ENCODE results near the gene FAM234A.
"Not testable (repeated sequence)": the region's sequence is repeated elsewhere in the genome, so short reads cannot be mapped to it uniquely, and the experiment has no call there.

FAM234A gene

DNA sequence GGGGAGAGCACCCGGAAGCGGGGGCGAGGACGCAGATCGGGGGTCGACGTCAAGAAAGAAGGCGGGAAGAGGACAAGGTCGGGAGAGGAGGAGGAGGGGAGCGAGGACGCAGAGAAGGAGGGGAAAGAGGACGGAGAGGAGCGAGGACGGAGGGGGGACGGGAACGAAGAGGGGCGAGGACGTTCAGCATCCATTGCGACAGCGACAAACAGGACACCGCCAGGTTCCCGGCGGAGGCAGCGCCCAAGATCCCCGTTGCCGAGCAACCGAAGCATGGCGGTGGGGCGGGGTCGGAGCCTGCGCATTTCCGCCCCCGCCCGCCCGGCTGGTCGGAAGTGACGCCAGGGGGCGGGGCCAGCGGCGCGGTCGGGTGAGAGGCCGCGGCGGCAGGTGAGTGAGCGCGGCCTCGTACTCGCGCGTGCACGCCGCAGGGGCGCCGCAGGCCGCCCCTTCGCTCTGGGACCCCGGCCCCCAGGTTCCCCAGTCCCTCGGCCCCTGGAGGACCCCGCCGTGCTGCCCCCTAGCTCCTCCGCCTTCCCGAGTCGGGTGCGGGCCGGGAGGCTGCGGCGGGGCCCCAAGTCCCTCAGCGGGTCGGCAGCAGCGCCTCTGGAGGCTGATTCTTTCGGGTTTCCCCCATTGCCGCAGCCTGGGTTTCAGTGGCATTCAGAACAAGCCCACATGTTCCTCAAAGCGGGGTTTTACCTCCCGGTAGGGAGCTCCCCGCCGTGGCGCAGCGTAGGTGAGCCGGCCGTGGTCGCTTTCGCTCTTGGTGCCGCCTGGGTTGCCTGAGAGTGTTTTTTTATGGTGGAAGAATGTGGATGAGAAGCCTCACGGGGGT, at the start of gene FAM234A:
TSS of gene FAM234A (plus strand) at position 354 of the 838 bp plus-strand sequence. CDS start 19,593 bp downstream, outside the sequence.
- peak; percentile 59 for DNase-seq

- DNase-seq, result no peak
Measured at GRCh38 chr16:185213-185612, 49.4 kb upstream of the FAM234A start.

DNA sequence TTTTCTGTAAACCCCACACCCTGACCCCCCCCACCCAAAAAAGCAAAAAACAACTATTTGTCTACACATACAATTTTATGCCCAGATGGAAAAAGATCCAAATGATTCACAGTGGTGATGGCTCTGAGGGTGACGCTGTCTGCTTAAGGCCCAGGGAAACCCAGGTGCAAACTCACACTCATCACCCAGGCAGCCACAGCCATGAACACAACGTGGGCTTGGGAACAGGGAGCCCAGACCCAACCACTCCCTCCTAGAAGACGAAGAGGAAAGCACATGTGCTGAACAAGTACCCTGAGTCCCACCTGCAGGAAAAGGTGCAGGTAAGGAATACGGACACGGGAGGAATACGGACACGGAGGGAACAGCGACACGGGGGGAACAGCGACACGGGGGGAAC, 48.9 kb upstream of the FAM234A start:
- no peak for DNase-seq

GRCh38 chr16:187330-187729, 47.3 kb upstream of the FAM234A start:
- no peak for DNase-seq

DNA sequence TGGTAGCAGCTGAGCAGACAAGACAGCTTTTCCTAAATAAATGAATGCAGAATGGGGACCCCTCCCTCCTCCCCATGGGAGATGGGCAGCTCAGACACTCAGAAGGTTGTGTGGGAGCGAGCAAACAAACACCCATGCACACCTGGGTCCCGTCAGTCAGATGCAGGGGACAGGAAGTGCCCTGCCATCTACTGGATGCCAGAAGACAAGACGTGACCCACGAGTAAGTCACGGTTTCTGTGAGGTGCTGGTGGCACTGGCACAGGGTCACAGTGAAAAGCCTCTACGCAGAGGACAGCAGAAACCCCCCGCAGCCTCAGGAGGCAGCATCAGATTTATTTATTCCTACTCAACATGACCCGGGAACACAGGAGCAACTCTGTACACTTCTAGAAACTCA, 45.9 kb upstream of the FAM234A start:
- no peak for DNase-seq

- DNase-seq, result no peak
Measured at GRCh38 chr16:189604-190186, 44.9 kb upstream of the FAM234A start.

- DNase-seq, result no peak
Measured at GRCh38 chr16:191831-192230, 42.8 kb upstream of the FAM234A start.

GRCh38 chr16:192686-193085, 41.9 kb upstream of the FAM234A start:
- DNase-seq, result no peak

GRCh38 chr16:193441-193840, 41.2 kb upstream of the FAM234A start:
- no peak for DNase-seq

DNA sequence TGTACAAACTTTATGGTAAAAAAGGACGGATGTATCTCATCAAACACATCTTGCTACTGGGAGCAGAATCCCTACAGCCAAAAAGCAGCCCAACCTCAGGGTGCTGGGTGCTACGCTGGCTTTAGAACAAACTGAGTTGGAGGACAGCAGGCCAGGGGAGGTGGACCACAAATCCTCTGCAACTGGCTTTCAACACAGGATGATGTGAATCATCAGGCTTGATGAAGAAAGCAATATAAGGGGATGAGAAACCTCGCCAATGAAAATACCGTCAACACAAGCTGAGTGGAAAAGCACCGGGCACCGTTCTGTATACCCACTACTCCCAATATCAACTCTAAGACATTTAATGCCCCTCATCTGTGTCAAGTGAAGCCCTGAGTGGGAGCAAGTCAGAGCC, 40.1 kb upstream of the FAM234A start:
- no peak for DNase-seq

DNA sequence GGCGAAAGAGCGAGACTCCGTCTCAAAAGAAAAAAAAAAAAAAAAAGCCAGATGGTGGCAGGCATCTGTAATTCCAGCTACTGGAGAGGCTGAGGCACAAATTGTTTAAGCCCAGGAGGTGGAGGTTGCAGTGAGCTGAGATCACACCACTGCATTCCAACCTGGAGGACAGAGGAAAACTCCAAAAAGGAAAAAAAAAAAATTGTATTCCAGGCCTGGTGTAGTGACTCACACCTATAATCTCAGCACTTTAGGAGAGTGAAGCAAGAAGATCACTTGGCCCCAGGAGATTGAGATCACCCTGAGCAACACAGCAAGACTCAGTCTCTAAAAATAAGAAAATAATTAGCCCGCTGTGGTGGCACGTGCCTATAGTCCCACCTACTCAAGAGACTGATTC, 34.2 kb upstream of the FAM234A start:
- no peak for DNase-seq

DNA sequence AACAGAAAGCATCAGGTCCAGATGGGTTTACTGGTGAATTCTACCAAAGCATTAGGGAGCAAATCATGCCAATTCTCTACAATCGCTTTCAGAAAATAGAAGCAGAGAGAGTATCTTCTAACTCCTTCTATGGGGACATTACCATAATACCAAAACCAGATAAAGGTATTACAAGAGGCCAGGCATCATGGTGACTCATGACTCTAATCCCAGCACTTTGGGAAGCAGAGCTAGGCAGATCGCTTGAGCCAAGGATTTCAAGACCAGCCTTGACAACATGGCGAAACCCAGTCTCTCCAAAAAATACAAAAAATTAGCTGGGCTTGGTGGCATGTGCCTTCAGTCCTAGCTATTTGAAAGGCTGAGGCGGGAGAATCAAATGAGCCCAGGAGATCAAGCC, 31.4 kb upstream of the FAM234A start:
- no peak for DNase-seq

DNA sequence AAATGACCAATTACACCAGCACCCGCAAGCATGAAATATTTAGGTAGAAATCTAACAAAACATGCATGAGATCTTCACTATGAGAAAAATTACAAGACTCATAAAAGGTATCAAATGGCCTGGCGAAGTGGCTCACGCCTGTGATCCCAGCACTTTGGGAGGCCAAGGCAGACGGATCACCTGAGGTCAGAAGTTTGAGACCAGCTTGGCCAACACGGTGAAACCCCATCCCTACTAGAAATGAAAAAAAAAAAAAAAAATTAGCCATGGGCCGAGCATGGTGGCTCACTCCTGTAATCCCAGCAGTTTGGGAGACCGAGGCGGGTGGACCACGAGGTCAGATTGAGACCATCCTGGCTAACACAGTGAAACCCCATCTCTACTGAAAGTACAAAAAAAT, 30.6 kb upstream of the FAM234A start:
- not testable (repeated sequence) for DNase-seq

DNA sequence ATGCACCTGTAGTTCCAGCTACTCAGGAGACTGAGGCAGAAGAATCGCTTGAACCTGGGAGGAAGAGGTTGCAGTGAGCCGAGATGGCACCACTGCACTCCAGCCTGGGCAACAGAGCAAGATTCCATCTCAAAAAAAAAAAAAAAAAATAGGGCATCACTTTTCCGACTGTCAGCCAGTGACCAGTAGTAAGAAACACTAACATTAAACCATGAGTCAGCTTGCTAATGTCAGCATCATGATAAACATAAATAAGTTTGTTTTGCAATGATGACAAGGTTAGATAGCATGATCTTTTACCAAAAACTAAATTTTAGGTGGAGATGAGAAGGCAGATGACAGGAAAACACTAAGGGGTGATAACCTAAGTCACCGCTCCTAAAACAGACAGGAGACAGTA, 25.3 kb upstream of the FAM234A start:
- not testable (repeated sequence) for DNase-seq

DNA sequence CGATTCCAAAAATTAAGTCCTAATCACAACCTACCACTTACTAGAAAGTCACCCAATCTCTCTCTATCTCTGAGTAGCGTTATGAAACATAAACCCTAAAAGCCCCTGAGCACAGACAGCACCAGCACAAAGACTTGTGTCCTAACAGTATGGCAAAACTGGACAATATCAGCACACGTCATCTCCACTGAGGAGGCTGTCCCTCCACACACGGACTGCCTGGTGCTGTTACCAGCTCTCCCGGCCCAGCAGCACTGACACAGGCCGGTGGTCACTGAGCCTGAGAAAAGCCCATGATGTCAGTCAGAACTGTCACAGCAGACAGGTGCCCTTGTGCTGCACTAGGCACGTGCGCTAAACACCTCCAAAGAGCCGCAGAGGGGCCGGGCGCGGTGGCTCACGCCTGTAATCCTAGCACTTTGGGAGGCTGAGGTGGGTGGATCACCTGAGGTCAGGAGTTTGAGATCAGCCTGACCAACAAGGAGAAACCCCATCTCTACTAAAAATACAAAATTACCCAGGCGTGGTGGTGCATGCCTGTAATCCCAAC, 22.9 kb upstream of the FAM234A start:
- DNase-seq, result not testable (repeated sequence)

GRCh38 chr16:212999-213398, 21.6 kb upstream of the FAM234A start:
- DNase-seq, result no peak

- no peak for DNase-seq
Measured at GRCh38 chr16:220021-220420, 14.6 kb upstream of the FAM234A start.

DNA sequence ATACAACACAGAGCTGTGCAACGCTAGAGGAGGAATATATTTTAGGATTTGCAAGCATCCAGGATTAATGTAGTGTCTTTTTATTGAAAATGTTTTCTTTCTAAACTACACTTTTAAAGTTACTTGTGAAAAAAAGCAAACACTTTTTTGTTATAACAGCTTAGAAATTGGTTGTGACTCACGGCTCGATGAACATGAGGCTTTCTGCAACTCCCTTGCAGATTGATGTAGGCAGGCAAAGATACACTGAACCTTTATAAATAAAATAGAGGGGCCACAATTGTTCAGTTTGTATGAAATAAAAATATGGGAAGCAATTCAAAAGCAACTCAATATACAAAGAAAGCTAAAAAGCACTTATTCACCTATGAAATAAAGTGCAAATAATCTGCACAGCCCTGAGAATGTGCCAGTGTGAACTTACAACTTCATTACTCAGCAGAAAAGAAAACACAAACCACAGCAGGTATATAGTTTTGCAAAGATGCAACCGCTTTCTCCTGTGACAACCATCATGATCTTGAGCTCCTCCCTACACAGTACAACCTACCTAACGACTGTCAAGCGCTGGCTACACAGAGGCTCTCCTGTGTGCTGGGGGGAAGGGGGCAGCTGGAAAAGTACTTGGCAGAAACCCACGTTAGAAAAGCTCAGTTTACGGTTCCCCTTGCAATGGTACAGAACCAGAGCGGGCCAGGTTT, 6.3 kb upstream of the FAM234A start:
- DNase-seq, result no peak

- DNase-seq, result peak; percentile 76
Measured at GRCh38 chr16:228852-229730, 5.5 kb upstream of the FAM234A start, which contains the start of gene LUC7L. LUC7L (minus strand) TSS chr16:229449; CDS start chr16:229339, 110 bp downstream.

DNA sequence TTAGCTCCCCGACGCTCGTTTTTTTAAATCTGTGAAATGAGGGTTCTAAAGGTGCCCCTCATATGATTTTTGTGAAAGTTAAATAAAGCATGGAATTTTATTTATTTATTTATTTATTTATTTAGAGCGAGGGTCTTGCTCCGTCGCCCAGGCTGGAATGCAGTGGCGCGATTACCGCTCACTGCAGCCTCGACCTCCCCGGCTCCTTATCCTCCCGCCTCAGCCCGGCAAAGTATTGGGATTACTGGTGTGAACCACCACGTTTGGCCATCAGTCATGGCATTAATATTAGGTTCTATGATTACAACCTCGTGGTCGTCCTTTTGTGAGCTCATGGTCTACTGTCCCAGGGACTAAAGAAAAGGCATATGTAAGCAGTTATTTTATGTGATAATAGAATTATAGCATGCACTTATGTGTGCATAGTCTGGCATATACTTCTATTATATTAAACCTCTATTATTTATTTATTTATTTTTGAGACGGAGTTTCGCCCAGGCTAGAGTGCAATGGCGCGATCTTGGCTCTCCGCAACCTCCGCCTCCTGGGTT, 4.8 kb upstream of the FAM234A start:
- no peak for DNase-seq

- DNase-seq, result not testable (repeated sequence)
Measured at GRCh38 chr16:230351-230750, 4.3 kb upstream of the FAM234A start.

- DNase-seq, result no peak
Measured at GRCh38 chr16:230949-231348, 3.7 kb upstream of the FAM234A start.

Data from NCI-H1694 (cell line).